Liver (tissue), 9 donors: ENCODE results near the gene CD34. TPM values are rescaled to one million over a fixed set of nuclear protein-coding genes. Genes with fewer than 3 reads are reported as not detected.
A peak's percentile ranks its signal among the peaks of the same experiment; 100 is the strongest.

Experiments
- DNase-seq: peaks from one replicate; pipeline ENCODE4 v3.0.0-alpha.2; 2017; ENCODE audit warnings: low spot score
- H3K27ac ChIP-seq, 2 donors: one replicate each; pipeline ENCODE4 v1.7.0; 2013; ENCODE audit warnings: inconsistent platforms in 2 of 2, low read length in 2 of 2, control low read depth in 1 of 2, low read depth in 1 of 2, mild to moderate bottlenecking in 1 of 2
- H3K27me3 ChIP-seq, 4 donors: one replicate each; pipeline versions ENCODE4 v1.6.1 to v1.7.0; 2013; ENCODE audit warnings: low read length in 3 of 4, inconsistent platforms in 1 of 4, mild to moderate bottlenecking in 1 of 4, moderate library complexity in 1 of 4; ENCODE audit not compliant: control insufficient read depth in 4 of 4, insufficient read depth in 4 of 4
- H3K36me3 ChIP-seq, 4 donors: one replicate each; pipeline versions ENCODE4 v1.6.1 to v1.7.0; 2013; ENCODE audit warnings: low read length in 3 of 4, mild to moderate bottlenecking in 3 of 4, low read depth in 1 of 4, moderate library complexity in 1 of 4; ENCODE audit not compliant: control insufficient read depth in 4 of 4, insufficient read depth in 3 of 4
- H3K4me1 ChIP-seq, 4 donors: one replicate each; pipeline versions ENCODE4 v1.6.1 to v1.7.0; 2013; ENCODE audit warnings: low read length in 3 of 4, mild to moderate bottlenecking in 3 of 4, moderate library complexity in 1 of 4; ENCODE audit not compliant: control insufficient read depth in 4 of 4, insufficient read depth in 4 of 4
- H3K4me3 ChIP-seq, 3 donors: one replicate each; pipeline versions ENCODE4 v1.6.1 to v1.7.0; 2013; ENCODE audit warnings: low read length in 3 of 3, control low read depth in 1 of 3, low read depth in 1 of 3, mild to moderate bottlenecking in 1 of 3
- H3K9ac ChIP-seq, 2 donors: one replicate each; pipeline ENCODE4 v1.7.0; 2013; ENCODE audit warnings: low read length in 2 of 2, mild to moderate bottlenecking in 2 of 2, moderate library complexity in 2 of 2, control low read depth in 1 of 2, low read depth in 1 of 2
- H3K9me3 ChIP-seq, 4 donors: one replicate each; pipeline versions ENCODE4 v1.6.1 to v1.7.0; 2013; ENCODE audit warnings: low read length in 3 of 4; ENCODE audit not compliant: control insufficient read depth in 4 of 4
- EGR1 ChIP-seq, 2 donors: IDR thresholded peaks; 2 replicates each; pipeline ENCODE4 v1.6.1; 2016 to 2018; ENCODE audit warnings: antibody characterized with exemption in 2 of 2, low read depth in 2 of 2
- FOXA1 ChIP-seq: IDR thresholded peaks from 2 replicates; pipeline ENCODE4 v1.6.1; 2016; ENCODE audit warnings: antibody characterized with exemption
- FOXA2 ChIP-seq: IDR thresholded peaks from 2 replicates; pipeline ENCODE4 v1.6.1; 2016; ENCODE audit warnings: antibody characterized with exemption
- GABPA ChIP-seq, 2 donors: IDR thresholded peaks in 1 of 2; conservative IDR thresholded peaks in 1 of 2; 2 replicates each; pipeline ENCODE4 v1.6.1; 2016; ENCODE audit warnings: antibody characterized with exemption in 2 of 2, mild to moderate bottlenecking in 1 of 2, moderate library complexity in 1 of 2
- HNF4A ChIP-seq, 2 donors: conservative IDR thresholded peaks; 2 replicates each; pipeline ENCODE4 v1.6.1; 2016; ENCODE audit warnings: antibody characterized with exemption in 2 of 2, mild to moderate bottlenecking in 2 of 2
- HNF4G ChIP-seq: IDR thresholded peaks from 2 replicates; pipeline ENCODE4 v1.6.1; 2016; ENCODE audit warnings: antibody characterized with exemption
- JUND ChIP-seq, 2 donors: IDR thresholded peaks; 2 replicates each; pipeline ENCODE4 v1.6.1; 2016; ENCODE audit warnings: antibody characterized with exemption in 2 of 2
- NR2F2 ChIP-seq: IDR thresholded peaks from 2 replicates; pipeline ENCODE4 v1.6.1; 2016; ENCODE audit warnings: antibody characterized with exemption
- RAD21 ChIP-seq, 2 donors: IDR thresholded peaks; 2 replicates each; pipeline ENCODE4 v1.6.1; 2016; ENCODE audit warnings: antibody characterized with exemption in 2 of 2, mild to moderate bottlenecking in 2 of 2
- RXRA ChIP-seq, 2 donors: IDR thresholded peaks; 2 replicates each; pipeline ENCODE4 v1.6.1; 2017 to 2018; ENCODE audit warnings: antibody characterized with exemption in 2 of 2, mild to moderate bottlenecking in 1 of 2
- SP1 ChIP-seq: IDR thresholded peaks from 2 replicates; pipeline ENCODE4 v1.6.1; 2018; ENCODE audit warnings: antibody characterized with exemption, mild to moderate bottlenecking
- TAF1 ChIP-seq: conservative IDR thresholded peaks from 2 replicates; pipeline ENCODE4 v1.6.1; 2016; ENCODE audit warnings: antibody characterized with exemption, mild to moderate bottlenecking
- YY1 ChIP-seq: IDR thresholded peaks from 2 replicates; pipeline ENCODE4 v1.6.1; 2016; ENCODE audit warnings: antibody characterized with exemption, mild to moderate bottlenecking
- WGBS: extraction: QIAGEN DNeasy Blood & Tissue Kit; methylation state at CpG from one replicate; pipeline ENCODE4 v1.1.7; 2013; 5-methylcytosine and 5-hydroxymethylcytosine counted together
- polyA plus RNA-seq, 2 donors: library from polyadenylated mRNA; stranded (reverse) in 1 of 2; unstranded in 1 of 2; fragments of 200-250 nt in 1 of 2; fragments of >200 nt in 1 of 2; fragmentation: Nextera tagmentation in 1 of 2; extraction: Ambion mirVana in 1 of 2; gene quantifications; one replicate each; pipeline versions ENCODE4 v1.2.1 to v1.2.3, GENCODE V29; 2013 to 2015
- total RNA-seq, 2 donors: library from RNA; depleted of rRNA; stranded (reverse); fragments of >200 nt; gene quantifications; one replicate each; pipeline ENCODE4 v1.2.3, GENCODE V29; 2014
- TF ChIP-seq, protein P1 (sequence below): IDR thresholded peaks from 2 replicates; pipeline ENCODE4 v1.6.1; 2016; ENCODE audit warnings: antibody characterized with exemption
- TF ChIP-seq, protein P2 (sequence below): IDR thresholded peaks from 2 replicates; pipeline ENCODE4 v1.6.1; 2016; ENCODE audit warnings: antibody characterized with exemption
- TF ChIP-seq, protein P3 (sequence below): IDR thresholded peaks from 2 replicates; pipeline ENCODE4 v1.6.1; 2016; ENCODE audit warnings: antibody characterized with exemption, mild to moderate bottlenecking
- TF ChIP-seq, protein P4 (sequence below): fragments of 150-350 bp; IDR thresholded peaks from 2 replicates; pipeline ENCODE4 v1.5.1; 2017; ENCODE audit warnings: improper control_type of control experiment, low read depth, low read length; ENCODE audit not compliant: missing input control
- TF ChIP-seq, protein P5 (sequence below): IDR thresholded peaks from 2 replicates; pipeline ENCODE4 v1.6.1; 2016; ENCODE audit warnings: antibody characterized with exemption
- donor health status: healthy.
- donor health status: healthy.
- donor health status: healthy.
- donor health status: healthy.
- donor health status: healthy.

The CD34 gene
- total and polyA plus RNA-seq, 4 donors: 1.5 to 4.0 (median 1.8) TPM

DNA sequence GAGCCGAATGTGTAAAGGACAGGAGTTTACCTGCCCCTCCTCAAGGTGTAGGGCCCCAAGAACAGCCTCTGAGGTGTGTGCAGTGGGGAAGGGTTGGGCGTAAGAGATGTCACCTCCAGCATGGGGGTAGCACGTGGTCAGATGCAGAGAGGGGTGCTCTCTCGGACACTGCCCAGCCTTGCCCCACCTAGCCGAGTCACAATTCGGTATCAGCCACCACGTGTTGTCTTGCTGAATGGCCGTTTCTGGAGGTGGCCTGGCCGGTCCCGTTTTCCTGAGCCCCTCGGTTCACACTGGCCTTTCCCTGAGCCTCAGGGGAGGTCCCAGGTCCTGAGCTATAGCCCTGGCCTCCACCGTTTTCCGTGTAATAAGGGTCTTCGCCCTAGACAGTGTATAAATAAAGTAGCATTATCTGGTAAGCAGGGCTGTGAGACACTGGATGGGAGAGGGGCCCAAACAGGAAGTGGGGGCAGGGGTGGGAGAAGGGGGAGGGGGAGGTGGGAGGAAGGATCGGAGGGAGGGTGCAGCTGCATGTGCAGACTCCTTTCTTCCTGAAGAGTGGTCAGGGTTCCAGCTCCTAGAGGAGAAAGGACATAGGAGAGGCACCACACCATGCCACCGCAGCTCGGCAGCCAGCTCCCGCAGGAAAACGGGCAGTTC lies 23.3 kb downstream of the CD34 start:
- Histone ChIP-seq H3K9ac (no peak overlapping the region), H3K9me3 (no peaks in the 10 kb centered on the region), H3K4me1 (peaks cover 0 to 25% (median 9%) of the 10 kb centered on the region in 4 donors), H3K27ac (peak overlapping the region in 1 of 2 donors; percentile 22), H3K36me3 (no peaks in the 10 kb centered on the region), H3K27me3 (no peaks in the 10 kb centered on the region), H3K4me3 (no peak overlapping the region)
- TF ChIP-seq, protein P1, sequence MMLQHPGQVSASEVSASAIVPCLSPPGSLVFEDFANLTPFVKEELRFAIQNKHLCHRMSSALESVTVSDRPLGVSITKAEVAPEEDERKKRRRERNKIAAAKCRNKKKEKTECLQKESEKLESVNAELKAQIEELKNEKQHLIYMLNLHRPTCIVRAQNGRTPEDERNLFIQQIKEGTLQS: no peak
- TF ChIP-seq RAD21 (IDR thresholded peaks at IDR 0.05): no peak
- TF ChIP-seq, protein P2, sequence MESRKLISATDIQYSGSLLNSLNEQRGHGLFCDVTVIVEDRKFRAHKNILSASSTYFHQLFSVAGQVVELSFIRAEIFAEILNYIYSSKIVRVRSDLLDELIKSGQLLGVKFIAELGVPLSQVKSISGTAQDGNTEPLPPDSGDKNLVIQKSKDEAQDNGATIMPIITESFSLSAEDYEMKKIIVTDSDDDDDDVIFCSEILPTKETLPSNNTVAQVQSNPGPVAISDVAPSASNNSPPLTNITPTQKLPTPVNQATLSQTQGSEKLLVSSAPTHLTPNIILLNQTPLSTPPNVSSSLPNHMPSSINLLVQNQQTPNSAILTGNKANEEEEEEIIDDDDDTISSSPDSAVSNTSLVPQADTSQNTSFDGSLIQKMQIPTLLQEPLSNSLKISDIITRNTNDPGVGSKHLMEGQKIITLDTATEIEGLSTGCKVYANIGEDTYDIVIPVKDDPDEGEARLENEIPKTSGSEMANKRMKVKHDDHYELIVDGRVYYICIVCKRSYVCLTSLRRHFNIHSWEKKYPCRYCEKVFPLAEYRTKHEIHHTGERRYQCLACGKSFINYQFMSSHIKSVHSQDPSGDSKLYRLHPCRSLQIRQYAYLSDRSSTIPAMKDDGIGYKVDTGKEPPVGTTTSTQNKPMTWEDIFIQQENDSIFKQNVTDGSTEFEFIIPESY: no peak
- TF ChIP-seq GABPA (IDR thresholded peaks at IDR 0.05 in 1 of 2, conservative IDR thresholded peaks at IDR 0.05 in 1 of 2): no peak
- TF ChIP-seq SP1: no peak
- no peak for TF ChIP-seq YY1
- no peak for TF ChIP-seq EGR1 (IDR thresholded peaks at IDR 0.05; ENCODE audit: low read depth in 2 of 2)
- no peak for TF ChIP-seq HNF4G
- TF ChIP-seq JUND (IDR thresholded peaks at IDR 0.05): no peak
- no peak for TF ChIP-seq RXRA (IDR thresholded peaks at IDR 0.05)
- TF ChIP-seq TAF1: no peak
- TF ChIP-seq HNF4A (conservative IDR thresholded peaks at IDR 0.05): no peak
- TF ChIP-seq, protein P3, sequence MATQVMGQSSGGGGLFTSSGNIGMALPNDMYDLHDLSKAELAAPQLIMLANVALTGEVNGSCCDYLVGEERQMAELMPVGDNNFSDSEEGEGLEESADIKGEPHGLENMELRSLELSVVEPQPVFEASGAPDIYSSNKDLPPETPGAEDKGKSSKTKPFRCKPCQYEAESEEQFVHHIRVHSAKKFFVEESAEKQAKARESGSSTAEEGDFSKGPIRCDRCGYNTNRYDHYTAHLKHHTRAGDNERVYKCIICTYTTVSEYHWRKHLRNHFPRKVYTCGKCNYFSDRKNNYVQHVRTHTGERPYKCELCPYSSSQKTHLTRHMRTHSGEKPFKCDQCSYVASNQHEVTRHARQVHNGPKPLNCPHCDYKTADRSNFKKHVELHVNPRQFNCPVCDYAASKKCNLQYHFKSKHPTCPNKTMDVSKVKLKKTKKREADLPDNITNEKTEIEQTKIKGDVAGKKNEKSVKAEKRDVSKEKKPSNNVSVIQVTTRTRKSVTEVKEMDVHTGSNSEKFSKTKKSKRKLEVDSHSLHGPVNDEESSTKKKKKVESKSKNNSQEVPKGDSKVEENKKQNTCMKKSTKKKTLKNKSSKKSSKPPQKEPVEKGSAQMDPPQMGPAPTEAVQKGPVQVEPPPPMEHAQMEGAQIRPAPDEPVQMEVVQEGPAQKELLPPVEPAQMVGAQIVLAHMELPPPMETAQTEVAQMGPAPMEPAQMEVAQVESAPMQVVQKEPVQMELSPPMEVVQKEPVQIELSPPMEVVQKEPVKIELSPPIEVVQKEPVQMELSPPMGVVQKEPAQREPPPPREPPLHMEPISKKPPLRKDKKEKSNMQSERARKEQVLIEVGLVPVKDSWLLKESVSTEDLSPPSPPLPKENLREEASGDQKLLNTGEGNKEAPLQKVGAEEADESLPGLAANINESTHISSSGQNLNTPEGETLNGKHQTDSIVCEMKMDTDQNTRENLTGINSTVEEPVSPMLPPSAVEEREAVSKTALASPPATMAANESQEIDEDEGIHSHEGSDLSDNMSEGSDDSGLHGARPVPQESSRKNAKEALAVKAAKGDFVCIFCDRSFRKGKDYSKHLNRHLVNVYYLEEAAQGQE: no peak
- TF ChIP-seq, protein P4, sequence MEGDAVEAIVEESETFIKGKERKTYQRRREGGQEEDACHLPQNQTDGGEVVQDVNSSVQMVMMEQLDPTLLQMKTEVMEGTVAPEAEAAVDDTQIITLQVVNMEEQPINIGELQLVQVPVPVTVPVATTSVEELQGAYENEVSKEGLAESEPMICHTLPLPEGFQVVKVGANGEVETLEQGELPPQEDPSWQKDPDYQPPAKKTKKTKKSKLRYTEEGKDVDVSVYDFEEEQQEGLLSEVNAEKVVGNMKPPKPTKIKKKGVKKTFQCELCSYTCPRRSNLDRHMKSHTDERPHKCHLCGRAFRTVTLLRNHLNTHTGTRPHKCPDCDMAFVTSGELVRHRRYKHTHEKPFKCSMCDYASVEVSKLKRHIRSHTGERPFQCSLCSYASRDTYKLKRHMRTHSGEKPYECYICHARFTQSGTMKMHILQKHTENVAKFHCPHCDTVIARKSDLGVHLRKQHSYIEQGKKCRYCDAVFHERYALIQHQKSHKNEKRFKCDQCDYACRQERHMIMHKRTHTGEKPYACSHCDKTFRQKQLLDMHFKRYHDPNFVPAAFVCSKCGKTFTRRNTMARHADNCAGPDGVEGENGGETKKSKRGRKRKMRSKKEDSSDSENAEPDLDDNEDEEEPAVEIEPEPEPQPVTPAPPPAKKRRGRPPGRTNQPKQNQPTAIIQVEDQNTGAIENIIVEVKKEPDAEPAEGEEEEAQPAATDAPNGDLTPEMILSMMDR: no peak
- TF ChIP-seq FOXA2: no peak
- TF ChIP-seq FOXA1: no peak
- TF ChIP-seq, protein P5, sequence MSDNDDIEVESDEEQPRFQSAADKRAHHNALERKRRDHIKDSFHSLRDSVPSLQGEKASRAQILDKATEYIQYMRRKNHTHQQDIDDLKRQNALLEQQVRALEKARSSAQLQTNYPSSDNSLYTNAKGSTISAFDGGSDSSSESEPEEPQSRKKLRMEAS: no peak
- TF ChIP-seq NR2F2: no peak
- DNase-seq: no peak
- WGBS: 81% methylated on average over 19 of the region's 19 CpGs
